PFSK-1 (cell line): ENCODE data around the gene CREB3.

Experiments
- POLR2AphosphoS5 ChIP-seq: IDR thresholded peaks from 2 replicates; pipeline ENCODE4 v1.6.1; 2012; ENCODE audit warnings: low read depth, mild to moderate bottlenecking, control low read depth, low read length, moderate library complexity
- TAF1 ChIP-seq: IDR thresholded peaks from 2 replicates; pipeline ENCODE4 v1.6.1; 2012; ENCODE audit warnings: low read length, control low read depth, borderline replicate concordance; ENCODE audit not compliant: insufficient read depth
- TF ChIP-seq, protein P1 (sequence below), 2 experiments: IDR thresholded peaks; 2 replicates each; pipeline versions ENCODE4 v1.6.1 to v1.8.0; 2011 to 2012; ENCODE audit warnings: low read depth in 2 of 2, low read length in 2 of 2, control low read depth in 1 of 2, inconsistent platforms in 1 of 2, mild to moderate bottlenecking in 1 of 2, moderate library complexity in 1 of 2; ENCODE audit not compliant: insufficient read depth in 1 of 2

GRCh38 chr9:35738924-35739323 lies 6.5 kb downstream of the CREB3 start:
- TF ChIP-seq TAF1 (no peak), POLR2AphosphoS5 (no peak)
- TF ChIP-seq, protein P1, sequence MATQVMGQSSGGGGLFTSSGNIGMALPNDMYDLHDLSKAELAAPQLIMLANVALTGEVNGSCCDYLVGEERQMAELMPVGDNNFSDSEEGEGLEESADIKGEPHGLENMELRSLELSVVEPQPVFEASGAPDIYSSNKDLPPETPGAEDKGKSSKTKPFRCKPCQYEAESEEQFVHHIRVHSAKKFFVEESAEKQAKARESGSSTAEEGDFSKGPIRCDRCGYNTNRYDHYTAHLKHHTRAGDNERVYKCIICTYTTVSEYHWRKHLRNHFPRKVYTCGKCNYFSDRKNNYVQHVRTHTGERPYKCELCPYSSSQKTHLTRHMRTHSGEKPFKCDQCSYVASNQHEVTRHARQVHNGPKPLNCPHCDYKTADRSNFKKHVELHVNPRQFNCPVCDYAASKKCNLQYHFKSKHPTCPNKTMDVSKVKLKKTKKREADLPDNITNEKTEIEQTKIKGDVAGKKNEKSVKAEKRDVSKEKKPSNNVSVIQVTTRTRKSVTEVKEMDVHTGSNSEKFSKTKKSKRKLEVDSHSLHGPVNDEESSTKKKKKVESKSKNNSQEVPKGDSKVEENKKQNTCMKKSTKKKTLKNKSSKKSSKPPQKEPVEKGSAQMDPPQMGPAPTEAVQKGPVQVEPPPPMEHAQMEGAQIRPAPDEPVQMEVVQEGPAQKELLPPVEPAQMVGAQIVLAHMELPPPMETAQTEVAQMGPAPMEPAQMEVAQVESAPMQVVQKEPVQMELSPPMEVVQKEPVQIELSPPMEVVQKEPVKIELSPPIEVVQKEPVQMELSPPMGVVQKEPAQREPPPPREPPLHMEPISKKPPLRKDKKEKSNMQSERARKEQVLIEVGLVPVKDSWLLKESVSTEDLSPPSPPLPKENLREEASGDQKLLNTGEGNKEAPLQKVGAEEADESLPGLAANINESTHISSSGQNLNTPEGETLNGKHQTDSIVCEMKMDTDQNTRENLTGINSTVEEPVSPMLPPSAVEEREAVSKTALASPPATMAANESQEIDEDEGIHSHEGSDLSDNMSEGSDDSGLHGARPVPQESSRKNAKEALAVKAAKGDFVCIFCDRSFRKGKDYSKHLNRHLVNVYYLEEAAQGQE (IDR thresholded peaks at IDR 0.05; ENCODE audit: insufficient read depth in 1 of 2, low read depth in 2 of 2, low read length in 2 of 2), result no peak
